Lower leg skin (tissue), 3 donors: ENCODE results near the gene PSAPL1.

Source experiments
- CTCF ChIP-seq, 3 donors: fragments of 450-650 bp; IDR thresholded peaks; one replicate each; pipeline ENCODE4 v1.5.1; 2016; ENCODE audit warnings: antibody characterized with exemption in 3 of 3, mild to moderate bottlenecking in 3 of 3, moderate library complexity in 2 of 3
- POLR2A ChIP-seq, 2 donors: fragments of 450-650 bp; IDR thresholded peaks; one replicate each; pipeline ENCODE4 v1.6.1; 2016 to 2017; ENCODE audit warnings: antibody characterized with exemption in 2 of 2, mild to moderate bottlenecking in 1 of 2, moderate library complexity in 1 of 2

- TF ChIP-seq CTCF (IDR thresholded peaks at IDR 0.05): no peak
- no peak for TF ChIP-seq POLR2A (IDR thresholded peaks at IDR 0.05)
Observed at GRCh38 chr4:7425124-7425523, 9.6 kb downstream of the PSAPL1 start.
